HUDEP-2 (cell line): ENCODE results near the gene ATP4B.

Experiments
- DNase-seq, 76 experiments: peaks; one replicate each; lab custom pipeline; 2025; ENCODE audit not compliant: unreplicated experiment in 76 of 76; lab: John Stamatoyannopoulos, UW

Gene ATP4B

GRCh38 chr13:113657851-113658741 lies at the start of gene ATP4B:
Gene ATP4B (minus strand): TSS chr13:113658198. CDS start chr13:113658144, 54 bp downstream.
- DNase-seq: no peak

GRCh38 chr13:113672002-113672651 lies 14.1 kb upstream of the ATP4B start:
- no peak for DNase-seq

- no peak for DNase-seq
Observed at GRCh38 chr13:113671066-113672001, 13.3 kb upstream of the ATP4B start.

- no peak for DNase-seq
Observed at GRCh38 chr13:113670541-113670940, 12.5 kb upstream of the ATP4B start.

GRCh38 chr13:113669755-113670341 lies 11.8 kb upstream of the ATP4B start:
- DNase-seq: no peak

GRCh38 chr13:113669231-113669754 lies 11.3 kb upstream of the ATP4B start:
- no peak for DNase-seq

GRCh38 chr13:113668491-113668971 lies 10.5 kb upstream of the ATP4B start:
- no peak for DNase-seq

- no peak for DNase-seq
Observed at GRCh38 chr13:113667771-113668490, 9.9 kb upstream of the ATP4B start.

- DNase-seq: no peak
Observed at GRCh38 chr13:113666951-113667701, 9.1 kb upstream of the ATP4B start, which contains the start of gene GRK1. Gene GRK1 (plus strand): TSS chr13:113667219. CDS start chr13:113667387, 168 bp downstream.

GRCh38 chr13:113666329-113666670 lies 8.3 kb upstream of the ATP4B start:
- DNase-seq: no peak

- no peak for DNase-seq
Observed at GRCh38 chr13:113665597-113666328, 7.8 kb upstream of the ATP4B start.

GRCh38 chr13:113664751-113665596 lies 7.0 kb upstream of the ATP4B start:
- no peak for DNase-seq

GRCh38 chr13:113663934-113664333 lies 5.9 kb upstream of the ATP4B start:
- DNase-seq: no peak

- no peak for DNase-seq
Observed at GRCh38 chr13:113661509-113661908, 3.5 kb upstream of the ATP4B start.

- no peak for DNase-seq
Observed at GRCh38 chr13:113660066-113660465, 2.1 kb upstream of the ATP4B start.

- DNase-seq: no peak
Observed at GRCh38 chr13:113659337-113659736, 1.3 kb upstream of the ATP4B start.

GRCh38 chr13:113658836-113659235 lies 838 bp upstream of the ATP4B start:
- no peak for DNase-seq
